GM12873 (cell line): ENCODE measurements around the gene TREML4.

Experiments used
- CTCF ChIP-seq: IDR thresholded peaks from 2 replicates; pipeline ENCODE4 v1.5.1; 2012; ENCODE audit warnings: low read depth, mild to moderate bottlenecking, moderate library complexity, low read length, control low read depth; ENCODE audit not compliant: insufficient read depth; ENCODE audit errors: missing control alignments

Gene TREML4

GRCh38 chr6:41208439-41209106, 19.6 kb upstream of the TREML4 start:
- TF ChIP-seq CTCF: no peak

- no peak for TF ChIP-seq CTCF
Observed at GRCh38 chr6:41209547-41210320, 18.4 kb upstream of the TREML4 start.

- no peak for TF ChIP-seq CTCF
Observed at GRCh38 chr6:41214559-41215238, 13.4 kb upstream of the TREML4 start.

- TF ChIP-seq CTCF: no peak
Observed at GRCh38 chr6:41215777-41216176, 12.4 kb upstream of the TREML4 start.

- no peak for TF ChIP-seq CTCF
Observed at GRCh38 chr6:41216616-41217015, 11.5 kb upstream of the TREML4 start.

- TF ChIP-seq CTCF: no peak
Observed at GRCh38 chr6:41222045-41222444, 6.1 kb upstream of the TREML4 start.

GRCh38 chr6:41222513-41222912, 5.6 kb upstream of the TREML4 start:
- no peak for TF ChIP-seq CTCF
